ENCODE measurements around the gene MED23. TPM values are rescaled to one million over a fixed set of nuclear protein-coding genes. Genes with fewer than 3 reads are reported as not detected.

MED23 gene
- total and polyA plus RNA-seq, 2 experiments from 2014 or later = 8.6 to 23.6 TPM

DNA sequence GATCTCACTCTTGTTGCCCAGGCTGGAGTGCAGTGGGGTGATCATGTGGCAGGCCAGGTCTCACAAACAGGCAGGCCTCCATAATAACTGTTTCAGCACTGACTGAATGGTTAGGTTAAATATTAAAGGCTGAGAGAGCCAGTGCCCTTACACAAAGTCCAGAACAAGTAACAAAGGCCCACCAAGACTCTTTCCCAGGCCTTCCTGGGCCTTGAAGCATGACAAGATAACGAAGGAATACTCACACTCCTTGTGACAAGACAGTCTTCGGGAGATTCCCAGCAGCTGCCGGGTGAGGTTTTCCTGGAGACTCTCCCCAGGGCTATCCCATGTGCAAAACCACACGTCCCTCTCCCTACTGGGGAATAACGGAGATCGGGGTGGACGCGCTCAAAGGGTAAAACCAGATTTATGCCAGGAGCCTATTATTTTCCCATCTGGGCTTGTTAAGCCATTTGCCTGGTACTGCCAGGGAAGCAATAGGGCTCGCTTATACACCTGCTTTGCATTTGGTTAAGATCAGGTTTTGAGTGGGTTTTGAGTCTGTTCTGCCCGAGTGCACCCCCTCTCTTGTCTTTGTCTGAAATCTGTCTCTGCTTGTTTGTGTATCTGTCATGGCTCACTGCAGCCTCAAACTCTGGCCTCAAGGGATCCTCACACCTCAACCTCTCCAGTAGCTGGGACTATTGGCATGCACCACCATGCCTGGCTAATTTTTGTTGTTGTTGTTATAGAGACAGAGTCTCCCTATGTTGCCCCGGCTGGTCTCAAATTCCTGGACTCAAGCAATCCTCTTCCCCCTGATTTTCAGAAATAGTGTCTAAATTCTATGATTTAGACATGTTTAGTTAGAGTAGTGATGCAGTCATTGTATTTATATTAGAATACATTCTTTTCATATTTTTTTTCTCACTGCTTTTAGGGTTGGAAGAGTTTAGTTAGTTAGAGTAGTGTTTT lies 7.6 kb upstream of the MED23 start:
- Histone ChIP-seq H3F3A (replicated peaks; ENCODE audit: low read depth) (no peaks in the 10 kb centered on the region), H2AFZ (no peak overlapping the region; the same call in 1 of the 2 replicates), H3K9me2 (ENCODE audit: insufficient read depth) (no peaks in the 10 kb centered on the region), H3K4me3 (no peak overlapping the region), H4K20me1 (replicated peaks; ENCODE audit: insufficient read depth) (no peaks in the 10 kb centered on the region), H3K27ac (ENCODE audit: low read depth) (no peak overlapping the region), H3K36me3 (ENCODE audit: insufficient read depth) (no peaks in the 10 kb centered on the region), H3K4me2 (no peak overlapping the region), H3K27me3 (ENCODE audit: insufficient read depth) (no peaks in the 10 kb centered on the region), H3K79me2 (replicated peaks; ENCODE audit: insufficient read depth) (no peaks in the 10 kb centered on the region), H3K4me1 (ENCODE audit: insufficient read depth) (no peaks in the 10 kb centered on the region)
- Mint-ChIP-seq H3K4me1 (no peaks in the 10 kb centered on the region), H3K4me3 (no peak overlapping the region), H3K9me3 (no peaks in the 10 kb centered on the region), H3K27me3 (ENCODE audit: insufficient read depth, low read depth, poor library complexity) (no peaks in the 10 kb centered on the region), H3K36me3 (ENCODE audit: low read depth) (no peaks in the 10 kb centered on the region), H3K27ac (no peak overlapping the region)
- no peak for ATAC-seq
- TF ChIP-seq ZNF331 (CRISPR knock-in tag; IDR thresholded peaks at IDR 0.05; ENCODE audit: low read depth) (no peak), STAT1 (IDR thresholded peaks at IDR 0.05; ENCODE audit: unreplicated experiment) (no peak)
- TF ChIP-seq, protein P1, sequence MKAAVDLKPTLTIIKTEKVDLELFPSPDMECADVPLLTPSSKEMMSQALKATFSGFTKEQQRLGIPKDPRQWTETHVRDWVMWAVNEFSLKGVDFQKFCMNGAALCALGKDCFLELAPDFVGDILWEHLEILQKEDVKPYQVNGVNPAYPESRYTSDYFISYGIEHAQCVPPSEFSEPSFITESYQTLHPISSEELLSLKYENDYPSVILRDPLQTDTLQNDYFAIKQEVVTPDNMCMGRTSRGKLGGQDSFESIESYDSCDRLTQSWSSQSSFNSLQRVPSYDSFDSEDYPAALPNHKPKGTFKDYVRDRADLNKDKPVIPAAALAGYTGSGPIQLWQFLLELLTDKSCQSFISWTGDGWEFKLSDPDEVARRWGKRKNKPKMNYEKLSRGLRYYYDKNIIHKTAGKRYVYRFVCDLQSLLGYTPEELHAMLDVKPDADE (IDR thresholded peaks at IDR 0.05) = no peak
- DNase-seq (ENCODE audit: low spot score) = no peak

GRCh38 chr6:131631625-131632289 lies 3.7 kb upstream of the MED23 start:
- no peak overlapping the region for H3K4me3 Mint-ChIP-seq
- H3K4me3 ChIP-seq = no peak overlapping the region
- no peak for TF ChIP-seq ZNF331 (CRISPR knock-in tag; IDR thresholded peaks at IDR 0.05; ENCODE audit: low read depth)
- TF ChIP-seq CTCF (conservative IDR thresholded peaks at IDR 0.05; ENCODE audit: low read depth in 2 of 2) = no peak
- TF ChIP-seq CREB1 (CRISPR knock-in tag; IDR thresholded peaks at IDR 0.05; ENCODE audit: low read depth) = no peak
- no peak for TF ChIP-seq EZH2 (IDR thresholded peaks at IDR 0.05; ENCODE audit: low read depth, unreplicated experiment)
- TF ChIP-seq ZNF114 (CRISPR knock-in tag; IDR thresholded peaks at IDR 0.05) = no peak
- no peak for TF ChIP-seq STAT1 (IDR thresholded peaks at IDR 0.05; ENCODE audit: unreplicated experiment)
- no peak for TF ChIP-seq NANOG (IDR thresholded peaks at IDR 0.05; ENCODE audit: borderline replicate concordance)
- TF ChIP-seq, protein P1 (IDR thresholded peaks at IDR 0.05) = no peak

More at GRCh38 chr6:131631625-131632289, 3.7 kb upstream of the MED23 start:
- Mint-ChIP-seq H3K36me3 (ENCODE audit: low read depth) (no peaks in the 10 kb centered on the region), H3K27me3 (ENCODE audit: insufficient read depth, low read depth, poor library complexity) (peaks cover 3% of the 10 kb centered on the region), H3K4me1 (peaks cover 6% of the 10 kb centered on the region), H3K9me3 (no peaks in the 10 kb centered on the region), H3K27ac (no peak overlapping the region; the same call in 1 of the 2 replicates)
- no peak overlapping the region for H3K27ac ChIP-seq (ENCODE audit: low read depth)
- no peaks in the 10 kb centered on the region for H4K20me1 ChIP-seq (replicated peaks; ENCODE audit: insufficient read depth)
- H3K79me2 ChIP-seq (replicated peaks; ENCODE audit: insufficient read depth) = peaks cover 4% of the 10 kb centered on the region
- 0 out of 2 replicates have a peak, but pooled peaks cover 3% of the 10 kb centered on the region for H3F3A ChIP-seq (replicated peaks; ENCODE audit: low read depth)
- DNase-seq (ENCODE audit: low spot score) (no peak), ATAC-seq (no peak)
- H2AFZ ChIP-seq = no peak overlapping the region
- H3K4me1 ChIP-seq (ENCODE audit: insufficient read depth) = no peaks in the 10 kb centered on the region
- no peaks in the 10 kb centered on the region for H3K9me2 ChIP-seq (ENCODE audit: insufficient read depth)
- no peaks in the 10 kb centered on the region for H3K27me3 ChIP-seq (ENCODE audit: insufficient read depth)
- no peak overlapping the region for H3K4me2 ChIP-seq
- H3K36me3 ChIP-seq (ENCODE audit: insufficient read depth) = no peaks in the 10 kb centered on the region
